CD4-positive, alpha-beta T cell treated with Interleukin-4 for 1 hour (primary cell): ENCODE data around the gene ZFP92.

Experiments
- DNase-seq, 2 donors: peaks; one replicate each; pipeline ENCODE4 v3.0.0-alpha.2; 2020 to 2022

The ZFP92 gene

GRCh38 chrX:153409414-153410101 lies 1.7 kb upstream of the ZFP92 start:
- no peak for DNase-seq

DNA sequence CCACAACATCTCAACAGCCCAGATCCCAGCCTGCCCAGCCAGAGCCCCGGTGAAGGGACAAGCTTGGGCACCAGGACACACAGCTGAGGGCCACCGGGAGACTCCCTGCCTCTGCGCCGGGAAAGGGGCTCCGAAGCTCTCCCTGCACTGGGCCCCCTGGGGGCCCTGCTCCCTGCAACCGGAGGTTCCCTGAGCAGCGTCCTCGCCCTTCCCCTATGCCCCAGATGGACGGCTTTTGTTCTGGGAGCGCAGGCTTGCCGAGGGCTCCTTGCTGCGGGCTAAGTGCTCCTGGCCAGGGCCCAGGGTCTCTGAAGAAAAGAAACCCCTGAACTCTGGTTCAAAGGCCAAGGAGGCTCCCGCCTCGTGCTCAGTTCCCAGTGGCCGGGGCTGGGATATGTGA lies 899 bp upstream of the ZFP92 start:
- DNase-seq, result no peak

GRCh38 chrX:153410888-153411254 lies 401 bp upstream of the ZFP92 start:
- no peak for DNase-seq

DNA sequence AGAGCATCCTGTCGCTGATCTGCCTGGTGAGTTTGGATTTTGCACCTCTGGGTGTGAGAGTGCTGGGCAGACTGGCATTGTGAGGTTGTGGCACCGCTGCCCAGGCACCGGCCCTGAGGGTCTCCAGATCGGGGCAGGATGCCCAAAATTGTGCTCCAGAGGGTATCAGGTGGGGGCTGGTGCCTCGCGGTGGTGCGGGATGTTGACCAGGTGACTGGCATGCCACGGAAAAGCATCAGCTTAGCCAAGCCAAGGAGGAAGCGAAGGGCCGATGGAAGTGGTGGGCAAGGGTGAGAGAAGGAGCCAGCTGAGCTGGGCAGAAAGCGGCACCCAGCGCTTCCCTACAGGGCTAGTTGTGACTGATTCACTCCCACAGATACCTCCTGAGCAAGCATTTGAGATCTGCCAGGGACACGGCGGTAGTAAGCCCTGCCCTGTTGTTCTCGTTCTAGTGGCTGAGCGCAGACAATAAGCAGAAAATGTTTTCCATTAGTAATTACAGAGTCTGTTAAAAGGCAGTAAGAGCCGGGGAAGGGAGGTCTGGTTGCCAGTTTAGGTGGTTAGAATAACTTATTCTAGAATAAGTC lies 809 bp downstream of the ZFP92 start:
- no peak for DNase-seq

DNA sequence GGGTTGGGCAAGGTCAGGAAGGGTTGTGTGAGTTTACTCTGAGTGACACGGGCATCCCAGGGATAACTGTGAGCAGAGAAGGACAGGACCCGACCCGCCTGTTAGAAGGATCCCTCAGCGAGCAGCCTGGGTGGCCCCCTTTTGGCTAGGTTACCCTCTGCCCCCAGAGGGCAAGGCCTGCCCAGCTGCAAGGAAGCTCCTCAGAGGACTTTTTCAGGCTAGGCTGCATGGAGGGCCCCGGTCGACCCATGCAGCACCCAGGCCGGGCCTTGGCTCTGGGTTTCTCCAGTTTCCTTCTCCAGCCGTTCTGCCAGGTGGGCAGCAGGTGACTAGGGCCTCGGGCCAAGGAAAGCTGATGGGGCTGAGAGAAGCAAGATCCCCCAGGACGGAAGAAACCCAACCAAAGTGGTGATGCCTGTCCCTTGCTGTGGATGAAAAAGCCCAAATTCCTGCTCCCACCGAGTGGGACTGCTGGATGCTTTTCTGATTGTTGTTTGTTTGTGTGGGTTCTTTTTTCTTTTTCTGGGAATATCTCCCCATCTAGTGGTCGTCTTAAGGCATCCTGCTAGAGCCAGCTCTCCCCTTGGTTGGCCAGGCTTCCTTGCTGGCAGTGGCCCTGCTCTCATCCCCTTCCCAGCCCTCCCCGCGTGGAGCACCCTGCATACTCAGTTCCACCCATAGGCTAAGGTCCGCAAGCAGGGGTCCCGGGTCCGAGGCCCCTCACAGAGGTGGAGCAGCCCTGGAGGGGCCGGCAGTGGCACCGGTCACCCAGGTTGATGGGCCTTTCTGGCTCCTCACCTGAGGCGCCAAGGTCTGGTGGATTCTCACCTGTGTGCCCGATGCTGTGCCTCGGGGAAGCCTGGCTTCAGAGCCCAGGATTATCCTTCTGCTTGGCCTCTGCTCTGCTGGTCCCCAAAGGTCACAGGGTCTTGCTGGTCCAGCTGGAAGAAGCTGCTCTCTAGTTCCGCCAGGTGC lies 1.8 kb downstream of the ZFP92 start:
- no peak for DNase-seq

DNA sequence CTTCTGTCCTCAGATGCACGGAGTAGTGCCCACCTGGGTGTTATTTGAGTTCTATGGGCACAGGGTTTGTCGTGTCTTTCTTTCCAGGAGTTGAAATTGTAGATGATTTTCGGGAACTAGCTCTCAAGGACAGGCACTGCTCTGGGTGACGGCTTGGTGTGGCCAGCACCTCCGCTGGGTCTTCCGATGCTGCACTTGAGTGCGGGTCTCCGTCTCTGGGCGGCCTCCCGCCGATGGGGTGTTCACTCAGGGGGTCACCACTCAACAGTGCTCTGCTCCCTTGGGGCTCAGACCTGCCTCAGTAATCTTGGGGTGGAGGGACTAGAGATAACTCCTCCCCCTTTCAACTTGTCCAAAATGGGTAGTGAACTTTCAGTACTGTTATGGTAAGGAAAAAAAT lies 2.5 kb downstream of the ZFP92 start:
- no peak for DNase-seq

- no peak for DNase-seq
Observed at GRCh38 chrX:153414856-153415510, 3.7 kb downstream of the ZFP92 start.

DNA sequence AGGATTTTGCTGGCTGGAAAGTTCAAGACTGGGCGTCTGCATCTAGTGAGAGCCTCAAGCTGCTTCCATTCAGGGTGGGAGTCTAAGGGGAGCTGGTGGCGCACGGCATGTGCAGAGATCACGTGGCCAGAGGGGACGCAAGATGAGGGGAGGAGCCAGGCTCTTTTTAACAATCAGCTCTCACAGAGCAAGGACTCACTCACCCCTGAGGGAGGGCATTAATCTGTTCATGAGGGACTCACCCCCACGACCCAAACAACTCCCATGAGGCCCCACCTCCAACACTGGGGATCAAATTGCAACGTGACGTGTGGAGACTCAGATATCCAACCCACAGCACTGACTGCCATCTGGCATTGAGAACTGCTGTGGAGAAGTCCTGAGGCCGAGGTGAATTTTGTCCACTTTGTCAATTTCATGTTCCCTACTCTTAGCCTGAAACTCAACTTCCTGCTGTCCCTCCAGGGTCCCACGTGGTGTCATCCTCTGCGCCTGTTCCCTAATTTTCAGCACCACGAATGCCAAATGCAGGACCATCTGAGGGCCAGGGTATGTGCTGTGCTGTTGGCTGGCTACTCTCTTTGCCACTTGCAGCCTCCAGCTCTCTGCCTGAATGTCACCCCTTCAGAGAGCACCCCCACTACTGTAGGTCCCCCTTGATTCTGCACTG lies 5.6 kb downstream of the ZFP92 start:
- no peak for DNase-seq

DNA sequence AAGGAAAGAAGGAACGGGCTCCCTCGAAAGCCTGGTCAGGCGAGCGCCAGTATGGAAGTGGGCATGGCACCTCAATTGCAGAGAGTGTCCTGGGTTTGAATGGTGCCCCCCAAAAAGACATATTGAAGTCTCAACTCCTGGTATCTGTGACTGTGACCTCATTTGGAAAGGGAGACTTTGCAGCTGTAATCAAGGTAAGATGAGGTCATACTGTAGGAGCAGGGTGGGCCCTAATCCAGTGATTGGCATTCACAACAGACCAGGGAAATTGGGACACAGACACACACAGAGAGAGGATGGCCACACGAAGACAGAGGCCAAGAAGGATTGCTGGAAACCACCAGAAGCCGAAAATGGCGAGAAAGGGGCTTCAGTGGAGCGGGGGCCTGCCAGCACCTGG lies 6.4 kb downstream of the ZFP92 start:
- no peak for DNase-seq

- DNase-seq, result no peak
Observed at GRCh38 chrX:153420851-153421599, 9.8 kb downstream of the ZFP92 start.

DNA sequence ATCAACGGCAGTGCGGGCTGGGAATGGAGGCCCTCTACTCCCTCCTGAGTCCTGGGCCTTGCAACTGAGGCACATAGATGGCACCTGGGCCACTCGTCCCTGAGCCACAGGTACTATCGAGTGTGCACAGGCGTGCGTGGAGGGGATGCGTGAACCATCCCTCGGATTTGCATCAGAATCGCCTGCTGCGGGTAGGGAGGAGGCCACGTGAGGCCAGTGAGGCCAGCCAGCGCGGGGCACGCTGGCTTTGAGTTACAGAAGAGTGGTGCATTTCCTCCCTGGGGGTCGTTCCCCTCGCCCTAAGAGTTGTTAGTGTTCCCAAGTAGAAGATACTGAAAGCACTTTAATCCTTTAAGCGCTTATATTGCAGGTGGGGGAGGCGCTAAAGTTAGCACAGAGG lies 10.6 kb downstream of the ZFP92 start:
- DNase-seq, result no peak

DNA sequence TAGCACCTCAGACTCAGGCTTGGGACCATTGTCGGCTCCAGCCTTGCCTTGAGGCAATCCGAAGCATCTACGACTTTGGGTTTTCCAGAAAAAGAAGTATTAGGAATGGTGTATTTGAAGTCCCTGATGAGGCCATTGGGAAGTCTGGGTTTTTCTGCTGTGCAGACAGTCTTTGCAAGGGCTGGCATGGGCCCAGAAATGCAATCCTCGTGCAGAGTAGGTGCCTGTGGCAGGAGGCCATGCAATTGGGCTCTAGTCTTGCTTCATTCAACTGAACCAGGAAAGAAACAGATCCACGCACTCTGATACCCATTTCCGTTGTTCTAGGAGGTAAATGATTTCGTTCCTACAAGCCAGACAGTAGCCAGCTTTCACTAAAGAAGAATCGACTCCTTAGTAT lies 12.4 kb downstream of the ZFP92 start:
- no peak for DNase-seq

DNA sequence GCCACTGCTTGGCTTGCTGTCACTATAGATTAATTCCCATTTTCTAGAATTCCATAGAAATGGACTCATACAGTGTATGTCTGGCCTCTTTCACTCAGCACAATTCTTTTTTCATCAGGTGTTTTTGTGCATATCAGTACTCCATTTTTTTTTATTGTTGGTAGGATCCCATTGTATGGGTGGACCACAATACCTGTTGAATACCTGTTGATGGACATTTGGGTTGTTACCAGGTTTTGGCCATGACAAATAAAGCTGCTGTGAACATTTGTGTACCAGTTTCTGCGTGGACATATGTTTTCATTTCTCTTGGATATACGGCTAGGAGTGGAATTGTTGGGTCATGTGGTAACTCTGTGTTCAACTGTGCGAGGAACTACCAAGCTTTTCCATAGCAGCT lies 14.9 kb downstream of the ZFP92 start:
- DNase-seq, result no peak

- no peak for DNase-seq
Observed at GRCh38 chrX:153430796-153431195, 19.5 kb downstream of the ZFP92 start.

DNA sequence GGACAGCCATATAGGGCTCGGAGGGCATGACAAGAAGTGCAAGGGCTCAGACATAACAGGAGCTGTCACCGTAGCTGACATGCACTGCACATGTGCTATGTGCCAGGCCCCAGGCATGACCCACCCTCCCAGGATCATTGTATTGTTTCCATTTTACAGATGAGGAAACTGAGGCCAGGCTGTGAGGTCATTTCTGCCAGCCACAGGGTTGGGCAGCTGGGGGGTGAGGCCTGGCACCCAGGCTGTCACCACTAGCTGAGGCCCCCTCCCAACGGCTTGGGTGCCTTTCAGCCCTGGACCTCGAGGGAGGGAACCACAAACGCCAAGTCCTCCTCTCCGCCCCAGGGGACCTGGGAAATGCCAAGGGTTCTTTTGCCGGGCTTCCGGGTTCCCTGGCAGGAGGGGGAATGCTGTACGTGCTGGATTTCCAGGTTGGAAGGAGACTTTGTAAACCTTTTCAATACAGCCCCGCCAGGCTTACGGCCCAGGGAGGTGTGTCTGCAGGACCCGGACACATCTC lies 21.9 kb downstream of the ZFP92 start:
- DNase-seq, result no peak

GRCh38 chrX:153433781-153434285 lies 22.6 kb downstream of the ZFP92 start:
- no peak for DNase-seq

- no peak for DNase-seq
Observed at GRCh38 chrX:153434801-153435200, 23.5 kb downstream of the ZFP92 start.

- DNase-seq, result no peak
Observed at GRCh38 chrX:153435845-153436244, 24.6 kb downstream of the ZFP92 start.

- DNase-seq, result peak in 1 of 2 donors; percentile 0
Observed at GRCh38 chrX:153438532-153438931, 27.3 kb downstream of the ZFP92 start.

DNA sequence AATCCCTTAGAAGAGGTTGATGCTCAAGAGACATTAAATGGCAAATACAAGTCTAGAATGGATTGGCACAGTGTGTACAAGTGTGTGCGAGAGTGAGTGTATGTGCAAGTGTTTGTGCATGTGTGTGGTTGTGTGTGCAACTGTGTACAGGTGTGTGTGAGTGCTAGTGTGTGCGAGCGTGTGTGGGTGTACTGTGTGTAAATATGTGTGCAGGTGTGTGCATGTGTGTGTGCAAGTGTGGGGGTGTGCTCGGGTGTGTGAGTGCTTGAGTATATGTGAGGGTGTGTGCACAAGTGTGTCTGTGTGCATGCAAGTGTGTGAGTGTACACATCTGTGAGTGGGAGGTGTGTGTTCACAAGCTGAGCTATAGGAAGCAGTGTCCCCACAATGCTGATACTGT lies 28.7 kb downstream of the ZFP92 start:
- no peak for DNase-seq

GRCh38 chrX:153440556-153441135 lies 29.4 kb downstream of the ZFP92 start:
- no peak for DNase-seq
